Measurements from ENCODE around the gene MAN1A1.

The MAN1A1 gene

DNA sequence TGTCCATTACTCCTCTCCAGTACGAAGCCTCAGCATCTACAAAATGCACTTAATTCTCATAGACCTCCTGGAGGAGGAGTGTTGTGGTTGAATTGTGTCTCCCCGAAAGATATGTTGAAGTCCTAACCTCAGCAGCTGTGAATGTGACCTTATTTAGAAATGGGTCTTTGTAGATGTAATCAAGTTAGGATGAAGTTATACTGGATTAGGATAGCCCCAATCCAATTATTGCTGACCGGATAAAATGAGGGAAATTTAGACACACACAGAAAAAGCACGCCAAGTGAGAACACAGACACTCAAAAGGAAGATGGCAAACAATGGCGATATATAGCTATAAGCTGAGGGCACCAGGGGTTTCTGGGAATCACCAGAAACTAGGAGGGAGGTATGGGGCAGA, 206.9 kb downstream of the MAN1A1 start:
- no peaks in the 10 kb centered on the region for H4K20me1 ChIP-seq (ENCODE audit: control insufficient read depth, insufficient read depth, low read depth, low read length)
- H3K4me3 ChIP-seq (ENCODE audit: low read length), result no peak overlapping the region
- H3K4me2 ChIP-seq (ENCODE audit: low read length), result no peak overlapping the region
- TF ChIP-seq CTCF (IDR thresholded peaks at IDR 0.05; ENCODE audit: low read depth, low read length, poor library complexity, severe bottlenecking) (no peak), EZH2phosphoT487 (IDR thresholded peaks at IDR 0.05; ENCODE audit: borderline replicate concordance, low read length) (no peak)
- H3K36me3 ChIP-seq (ENCODE audit: control insufficient read depth, low read length), result no peaks in the 10 kb centered on the region
- no peaks in the 10 kb centered on the region for H3K4me1 ChIP-seq (ENCODE audit: control insufficient read depth, low read length)
- no peaks in the 10 kb centered on the region for H3K79me2 ChIP-seq (ENCODE audit: control insufficient read depth, low read length)
- H3K27ac ChIP-seq (ENCODE audit: low read depth, low read length), result no peak overlapping the region
- H3F3A ChIP-seq (ENCODE audit: control insufficient read depth, insufficient read depth), result no peaks in the 10 kb centered on the region
- no peaks in the 10 kb centered on the region for H3K27me3 ChIP-seq (ENCODE audit: control insufficient read depth, low read length)
- no peaks in the 10 kb centered on the region for H3K9me3 ChIP-seq (ENCODE audit: control insufficient read depth, insufficient read depth, low read length)
- H3K9me2 ChIP-seq (replicated peaks; ENCODE audit: control insufficient read depth, low read length), result no peaks in the 10 kb centered on the region

DNA sequence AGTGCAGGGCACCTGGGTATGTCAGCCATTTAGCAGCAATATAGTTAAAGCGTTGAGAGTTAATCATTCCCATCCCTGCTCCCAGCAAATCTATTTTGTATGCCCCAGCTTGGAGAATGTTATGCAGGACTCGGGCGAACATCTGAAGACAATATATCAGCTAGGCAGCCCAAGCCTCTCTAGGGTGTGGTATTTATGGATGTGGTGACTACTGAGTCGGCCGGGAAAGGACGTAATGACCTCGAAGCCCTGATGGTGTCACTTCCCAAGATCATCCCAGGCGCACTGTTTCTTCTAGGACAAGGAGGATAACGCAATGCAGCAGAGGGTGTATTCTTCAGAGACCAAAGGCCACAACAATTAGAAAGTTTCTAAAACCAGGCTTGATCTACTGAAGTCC, 207.5 kb downstream of the MAN1A1 start:
- Histone ChIP-seq H3K9me3 (ENCODE audit: control insufficient read depth, insufficient read depth, low read length) (no peaks in the 10 kb centered on the region), H3K79me2 (ENCODE audit: control insufficient read depth, low read length) (no peaks in the 10 kb centered on the region), H3K4me2 (ENCODE audit: low read length) (no peak overlapping the region), H4K20me1 (ENCODE audit: control insufficient read depth, insufficient read depth, low read depth, low read length) (no peaks in the 10 kb centered on the region), H3F3A (ENCODE audit: control insufficient read depth, insufficient read depth) (no peaks in the 10 kb centered on the region), H3K36me3 (ENCODE audit: control insufficient read depth, low read length) (no peaks in the 10 kb centered on the region), H3K9me2 (replicated peaks; ENCODE audit: control insufficient read depth, low read length) (no peaks in the 10 kb centered on the region), H3K4me1 (ENCODE audit: control insufficient read depth, low read length) (no peaks in the 10 kb centered on the region), H3K27ac (ENCODE audit: low read depth, low read length) (no peak overlapping the region), H3K4me3 (ENCODE audit: low read length) (no peak overlapping the region), H3K27me3 (ENCODE audit: control insufficient read depth, low read length) (no peaks in the 10 kb centered on the region)
- TF ChIP-seq CTCF (IDR thresholded peaks at IDR 0.05; ENCODE audit: low read depth, low read length, poor library complexity, severe bottlenecking), result no peak
- TF ChIP-seq EZH2phosphoT487 (IDR thresholded peaks at IDR 0.05; ENCODE audit: borderline replicate concordance, low read length), result no peak

DNA sequence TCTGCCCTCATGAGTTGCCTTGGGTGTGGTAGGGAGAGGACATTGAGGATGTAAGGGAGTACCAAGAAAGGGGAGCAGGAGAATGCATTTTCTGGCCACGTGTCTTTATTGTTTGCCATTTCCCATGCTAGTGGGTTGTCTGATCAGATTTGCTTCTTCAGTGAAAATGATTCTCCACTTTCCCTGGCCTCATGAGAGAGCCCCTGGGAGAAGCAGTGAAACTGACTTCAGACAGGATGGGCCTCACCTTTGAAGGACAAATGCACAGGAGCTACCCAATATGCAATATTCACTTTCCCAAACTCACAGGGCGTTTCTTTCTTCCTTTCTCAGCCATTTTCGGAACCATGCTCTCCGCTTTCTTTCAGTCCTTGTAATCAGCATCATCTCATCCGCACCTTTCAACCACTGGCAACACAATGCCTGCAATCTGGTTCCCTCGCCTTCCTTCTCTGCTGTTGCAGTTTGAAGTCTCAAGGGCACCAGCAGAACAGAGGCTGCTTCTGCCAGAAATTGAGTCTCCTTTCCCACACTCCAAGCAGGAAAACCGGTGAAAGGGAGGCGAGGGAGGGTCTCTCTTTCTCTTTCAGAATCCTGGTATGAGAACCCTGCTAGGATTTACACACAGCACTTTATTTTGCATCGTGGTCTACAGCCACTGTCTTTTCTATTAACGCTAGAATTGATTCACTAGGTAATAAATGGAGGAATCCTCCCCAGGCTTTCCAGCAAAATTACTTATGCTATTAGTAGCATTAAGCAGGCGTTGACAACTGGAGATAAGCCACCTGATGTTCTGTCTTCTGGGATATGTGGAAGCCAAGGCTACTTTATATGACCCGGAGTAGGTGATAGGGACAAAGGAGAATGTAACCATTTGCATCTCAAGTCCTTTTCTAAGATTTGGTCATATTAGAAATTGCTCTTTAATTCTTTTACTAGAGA, 209.1 kb downstream of the MAN1A1 start:
- H3K27ac ChIP-seq (ENCODE audit: low read depth, low read length), result no peak overlapping the region

More for the DNA sequence above, 209.1 kb downstream of the MAN1A1 start:
- Histone ChIP-seq H3F3A (ENCODE audit: control insufficient read depth, insufficient read depth) (no peaks in the 10 kb centered on the region), H3K9me2 (replicated peaks; ENCODE audit: control insufficient read depth, low read length) (no peaks in the 10 kb centered on the region), H3K4me3 (ENCODE audit: low read length) (no peak overlapping the region), H3K4me2 (ENCODE audit: low read length) (no peak overlapping the region), H3K27me3 (ENCODE audit: control insufficient read depth, low read length) (no peaks in the 10 kb centered on the region), H3K79me2 (ENCODE audit: control insufficient read depth, low read length) (no peaks in the 10 kb centered on the region), H4K20me1 (ENCODE audit: control insufficient read depth, insufficient read depth, low read depth, low read length) (no peaks in the 10 kb centered on the region), H3K36me3 (ENCODE audit: control insufficient read depth, low read length) (no peaks in the 10 kb centered on the region), H3K9me3 (ENCODE audit: control insufficient read depth, insufficient read depth, low read length) (no peaks in the 10 kb centered on the region), H3K4me1 (ENCODE audit: control insufficient read depth, low read length) (no peaks in the 10 kb centered on the region)
- no peak for TF ChIP-seq EZH2phosphoT487 (IDR thresholded peaks at IDR 0.05; ENCODE audit: borderline replicate concordance, low read length)
- TF ChIP-seq CTCF (IDR thresholded peaks at IDR 0.05; ENCODE audit: low read depth, low read length, poor library complexity, severe bottlenecking), result no peak
